AG10803 (cell line): ENCODE results near the gene SCP2.

Source experiments
- DNase-seq: peaks from one replicate; pipeline ENCODE4 v3.0.0; 2010; ENCODE audit warnings: low read depth
- H3K4me3 ChIP-seq: 2 replicates; pipeline ENCODE4 v1.5.1; 2011; ENCODE audit warnings: mild to moderate bottlenecking, low read length, control low read depth
- CTCF ChIP-seq: conservative IDR thresholded peaks from 2 replicates; pipeline ENCODE4 v1.5.1; 2011; ENCODE audit warnings: mild to moderate bottlenecking, low read length, control low read depth, inconsistent platforms

The SCP2 gene

GRCh38 chr1:53020588-53020987 lies 93.5 kb downstream of the SCP2 start:
- TF ChIP-seq CTCF = no peak
- DNase-seq = no peak
- no peak overlapping the region for H3K4me3 ChIP-seq

GRCh38 chr1:53022179-53022578 lies 95.1 kb downstream of the SCP2 start:
- H3K4me3 ChIP-seq = no peak overlapping the region
- TF ChIP-seq CTCF = no peak
- no peak for DNase-seq

GRCh38 chr1:53023546-53023945 lies 96.5 kb downstream of the SCP2 start:
- no peak for TF ChIP-seq CTCF
- no peak for DNase-seq
- no peak overlapping the region for H3K4me3 ChIP-seq

- DNase-seq = no peak
- no peak overlapping the region for H3K4me3 ChIP-seq
- TF ChIP-seq CTCF = no peak
Observed at GRCh38 chr1:53024117-53024516, 97.0 kb downstream of the SCP2 start.

GRCh38 chr1:53025034-53025768 lies 98.1 kb downstream of the SCP2 start:
- DNase-seq = peak; percentile 69
- H3K4me3 ChIP-seq = no peak overlapping the region
- no peak for TF ChIP-seq CTCF

- TF ChIP-seq CTCF = no peak
- DNase-seq = no peak
- H3K4me3 ChIP-seq = no peak overlapping the region
Observed at GRCh38 chr1:53025769-53026112, 98.7 kb downstream of the SCP2 start.

GRCh38 chr1:53026254-53026653 lies 99.2 kb downstream of the SCP2 start:
- no peak for DNase-seq
- TF ChIP-seq CTCF = no peak
- no peak overlapping the region for H3K4me3 ChIP-seq
